Spleen (tissue), 11 donors: ENCODE results near the gene MGAT4B. TPM values are rescaled to one million over a fixed set of nuclear protein-coding genes. Genes with fewer than 3 reads are reported as not detected.

Experiments used
- DNase-seq: peaks from one replicate; pipeline ENCODE4 v3.0.0-alpha.2; 2020
- H3K27ac ChIP-seq, 8 donors: fragments of 200-600 bp; sonication (generic) in 7 of 8; 1 replicate in 4 of 8; 2 replicates in 4 of 8; pipeline versions ENCODE4 v1.5.0 to v1.8.0; 2016 to 2021; ENCODE audit warnings: inconsistent platforms in 4 of 8, mild to moderate bottlenecking in 4 of 8, moderate library complexity in 1 of 8
- H3K27me3 ChIP-seq, 7 donors: fragments of 200-600 bp; sonication (generic) in 6 of 7; replicated peaks in 1 of 7; 1 replicate in 4 of 7; 2 replicates in 3 of 7; pipeline versions ENCODE4 v1.5.0 to v1.8.0; 2016 to 2021; ENCODE audit warnings: inconsistent platforms in 3 of 7, mild to moderate bottlenecking in 1 of 7
- H3K36me3 ChIP-seq, 6 donors: fragments of 200-600 bp; sonication (generic) in 5 of 6; 1 replicate in 4 of 6; 2 replicates in 2 of 6; pipeline versions ENCODE4 v1.5.0 to v1.8.0; 2016 to 2021; ENCODE audit warnings: inconsistent platforms in 2 of 6
- H3K4me1 ChIP-seq, 6 donors: fragments of 200-600 bp; sonication (generic) in 5 of 6; 1 replicate in 3 of 6; 2 replicates in 3 of 6; pipeline versions ENCODE4 v1.5.0 to v1.8.0; 2016 to 2021; ENCODE audit warnings: inconsistent platforms in 3 of 6
- H3K4me3 ChIP-seq, 8 donors: fragments of 200-600 bp; sonication (generic) in 7 of 8; 1 replicate in 4 of 8; 2 replicates in 4 of 8; pipeline versions ENCODE4 v1.5.0 to v1.8.0; 2016 to 2021; ENCODE audit warnings: inconsistent platforms in 4 of 8, mild to moderate bottlenecking in 4 of 8, moderate library complexity in 2 of 8
- H3K9me3 ChIP-seq, 8 donors: fragments of 200-600 bp; sonication (generic) in 7 of 8; 1 replicate in 4 of 8; 2 replicates in 4 of 8; pipeline versions ENCODE4 v1.5.0 to v1.8.0; 2016 to 2021; ENCODE audit warnings: inconsistent platforms in 4 of 8
- POLR2A ChIP-seq, 3 donors: fragments of 450-650 bp; IDR thresholded peaks; one replicate each; pipeline ENCODE4 v1.5.1; 2017; ENCODE audit warnings: antibody characterized with exemption in 3 of 3, mild to moderate bottlenecking in 1 of 3
- POLR2AphosphoS5 ChIP-seq, 3 donors: sonication (generic); formaldehyde crosslinking; IDR thresholded peaks; one replicate each; pipeline ENCODE4 v1.5.1; 2017; ENCODE audit warnings: antibody characterized with exemption in 3 of 3
- WGBS, 5 donors: extraction: QIAGEN DNeasy Blood & Tissue Kit in 3 of 5; methylation state at CpG; one replicate each; pipeline versions ENCODE4 v1.1.5 to v1.1.7; 2013 to 2018; 5-methylcytosine and 5-hydroxymethylcytosine counted together
- intact Hi-C: fragments of 100-400 bp; cut with DNase I; formaldehyde crosslinking; loops from one replicate; pipeline ENCODE4 v1.15.0; 2023; ENCODE audit warnings: low total_unique reads
- polyA plus RNA-seq, 3 donors: library from polyadenylated mRNA; stranded (reverse); fragments of 200-250 nt; gene quantifications; one replicate each; pipeline ENCODE4 v1.2.1, GENCODE V29; 2013
- total RNA-seq, 7 donors: library from RNA; depleted of rRNA in 3 of 7; stranded (reverse); fragments of >200 nt in 3 of 7; fragmentation: NEBNext Ultra II Directional in 4 of 7; extraction: Animal tissue kit (Norgen Biotek cat#: 25700) in 4 of 7; gene quantifications; one replicate each; pipeline versions ENCODE4 v1.1.0 to v1.2.1, GENCODE V29; 2016 to 2021
- TF ChIP-seq, protein P1 (sequence below), 11 experiments: fragments of 200-600 bp in 7 of 11; fragments of 450-650 bp in 4 of 11; sonication (generic) in 4 of 11; IDR thresholded peaks in 8 of 11; conservative IDR thresholded peaks in 3 of 11; 1 replicate in 7 of 11; 2 replicates in 4 of 11; pipeline versions ENCODE4 v1.4.0 to v1.8.0; 2016 to 2021; ENCODE audit warnings: antibody characterized with exemption in 11 of 11, inconsistent platforms in 4 of 11, mild to moderate bottlenecking in 1 of 11
- donor health status: healthy with polysubstance abuse.
- donor health status: DM: no; HTN: no; CAD: no; lungs with moderate emphysema.
- donor health status: DM: no; HTN: no; CAD: no.
- donor health status: Bipolar disorder and iron deficiency.
- donor health status: healthy.
- donor health status: DM: no; HTN: no; CAD: no.
- donor health status: DM: yes; HTN: yes; CAD: no.

The MGAT4B gene
- total and polyA plus RNA-seq, 10 donors, result 34.9 to 117 (median 79.2) TPM

DNA sequence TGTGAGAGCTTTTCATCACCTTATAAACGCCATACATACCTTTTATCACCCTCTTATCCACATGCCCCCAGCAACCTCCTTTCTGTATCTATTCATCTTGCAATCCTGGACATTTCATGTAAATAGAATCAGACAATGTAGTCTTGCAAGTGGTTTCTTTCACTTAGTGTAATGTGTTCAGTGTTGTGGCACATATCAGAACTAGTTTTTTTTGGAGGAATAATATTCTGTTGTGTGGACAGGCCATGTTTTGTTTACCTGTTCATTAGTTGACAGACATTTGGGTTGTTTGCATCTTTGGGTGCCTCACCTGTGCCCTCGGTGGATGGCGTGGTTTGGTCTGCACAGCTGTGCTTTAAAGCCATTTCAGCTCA, 15.4 kb upstream of the MGAT4B start:
- no peak for TF ChIP-seq POLR2A (IDR thresholded peaks at IDR 0.05)
- TF ChIP-seq POLR2AphosphoS5 (IDR thresholded peaks at IDR 0.05), result no peak
- TF ChIP-seq, protein P1, sequence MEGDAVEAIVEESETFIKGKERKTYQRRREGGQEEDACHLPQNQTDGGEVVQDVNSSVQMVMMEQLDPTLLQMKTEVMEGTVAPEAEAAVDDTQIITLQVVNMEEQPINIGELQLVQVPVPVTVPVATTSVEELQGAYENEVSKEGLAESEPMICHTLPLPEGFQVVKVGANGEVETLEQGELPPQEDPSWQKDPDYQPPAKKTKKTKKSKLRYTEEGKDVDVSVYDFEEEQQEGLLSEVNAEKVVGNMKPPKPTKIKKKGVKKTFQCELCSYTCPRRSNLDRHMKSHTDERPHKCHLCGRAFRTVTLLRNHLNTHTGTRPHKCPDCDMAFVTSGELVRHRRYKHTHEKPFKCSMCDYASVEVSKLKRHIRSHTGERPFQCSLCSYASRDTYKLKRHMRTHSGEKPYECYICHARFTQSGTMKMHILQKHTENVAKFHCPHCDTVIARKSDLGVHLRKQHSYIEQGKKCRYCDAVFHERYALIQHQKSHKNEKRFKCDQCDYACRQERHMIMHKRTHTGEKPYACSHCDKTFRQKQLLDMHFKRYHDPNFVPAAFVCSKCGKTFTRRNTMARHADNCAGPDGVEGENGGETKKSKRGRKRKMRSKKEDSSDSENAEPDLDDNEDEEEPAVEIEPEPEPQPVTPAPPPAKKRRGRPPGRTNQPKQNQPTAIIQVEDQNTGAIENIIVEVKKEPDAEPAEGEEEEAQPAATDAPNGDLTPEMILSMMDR (IDR thresholded peaks at IDR 0.05 in 8 of 11, conservative IDR thresholded peaks at IDR 0.05 in 3 of 11), result no peak
- Histone ChIP-seq H3K9me3 (no peaks in the 10 kb centered on the region), H3K27ac (peak overlapping the region in 7 of 8 donors; percentile 97 to 100 (median 100)), H3K27me3 (peaks cover 0 to 6% (median 0%) of the 10 kb centered on the region in 7 donors), H3K4me1 (peaks cover 45 to 92% (median 77%) of the 10 kb centered on the region in 6 donors), H3K36me3 (peaks cover 0 to 52% (median 45%) of the 10 kb centered on the region in 6 donors), H3K4me3 (peak overlapping the region; percentile 89 to 97 (median 94))
- intact Hi-C loops, result no loop called here
- 46 to 72% (median 65%) methylated on average over 3 of the region's 3 CpGs for WGBS, 5 donors
- DNase-seq, result no peak

DNA sequence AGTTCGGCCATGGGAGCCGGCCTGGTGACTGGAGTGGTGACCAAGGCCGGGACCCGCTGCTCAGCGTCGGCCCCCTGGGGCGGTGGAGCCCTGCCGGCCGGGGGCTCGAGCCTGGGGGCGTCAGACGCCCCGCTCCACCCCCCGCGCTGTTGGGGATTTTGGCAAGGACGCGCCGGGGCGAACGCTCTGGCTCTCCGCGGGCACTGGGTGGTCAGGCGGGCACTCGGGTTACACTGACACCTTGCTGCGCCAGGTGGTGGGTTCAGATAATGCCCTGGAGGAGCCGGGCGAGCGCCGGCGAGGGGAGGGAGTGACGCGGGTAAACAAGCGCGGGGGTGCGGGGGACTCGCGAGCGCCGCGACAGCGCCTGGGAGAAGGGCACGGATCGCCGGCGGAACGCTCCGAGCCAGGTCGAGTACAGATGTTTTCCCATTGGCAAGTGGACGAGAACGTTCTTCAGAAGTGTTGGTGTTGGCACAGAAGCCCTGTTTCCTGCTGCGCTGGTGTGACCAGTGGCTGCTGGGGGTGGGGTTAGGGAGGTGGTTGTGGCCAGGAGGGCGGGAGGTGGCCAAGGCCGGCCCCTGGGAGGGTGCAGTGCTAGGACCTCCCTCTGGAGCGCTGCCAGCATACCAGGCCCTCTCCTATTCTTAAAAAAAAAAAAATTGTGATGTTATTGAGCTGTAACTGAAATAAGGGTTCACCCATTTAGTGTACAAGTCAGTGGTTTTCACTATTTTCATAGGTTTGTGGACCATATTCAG, 14.8 kb upstream of the MGAT4B start:
- Histone ChIP-seq H3K4me1 (peaks cover 46 to 92% (median 81%) of the 10 kb centered on the region in 6 donors), H3K9me3 (no peaks in the 10 kb centered on the region), H3K27me3 (peaks cover 0 to 11% (median 0%) of the 10 kb centered on the region in 7 donors), H3K4me3 (peak overlapping the region; percentile 89 to 97 (median 94)), H3K36me3 (peaks cover 0 to 47% (median 39%) of the 10 kb centered on the region in 6 donors), H3K27ac (peak overlapping the region; percentile 86 to 100 (median 100))
- intact Hi-C loops, result no loop called here
- peak; percentile 97 to 98 (median 98) for TF ChIP-seq POLR2AphosphoS5 (IDR thresholded peaks at IDR 0.05)
- TF ChIP-seq, protein P1 (IDR thresholded peaks at IDR 0.05 in 8 of 11, conservative IDR thresholded peaks at IDR 0.05 in 3 of 11), result peak in 5 of 11 experiments; percentile 15 to 31 (median 21)
- TF ChIP-seq POLR2A (IDR thresholded peaks at IDR 0.05), result peak; percentile 7 to 93 (median 75)
- WGBS, 5 donors, result 0 to 2% (median 0%) methylated on average over 26 to 54 of the region's 54 CpGs
- DNase-seq, result peak; percentile 98

DNA sequence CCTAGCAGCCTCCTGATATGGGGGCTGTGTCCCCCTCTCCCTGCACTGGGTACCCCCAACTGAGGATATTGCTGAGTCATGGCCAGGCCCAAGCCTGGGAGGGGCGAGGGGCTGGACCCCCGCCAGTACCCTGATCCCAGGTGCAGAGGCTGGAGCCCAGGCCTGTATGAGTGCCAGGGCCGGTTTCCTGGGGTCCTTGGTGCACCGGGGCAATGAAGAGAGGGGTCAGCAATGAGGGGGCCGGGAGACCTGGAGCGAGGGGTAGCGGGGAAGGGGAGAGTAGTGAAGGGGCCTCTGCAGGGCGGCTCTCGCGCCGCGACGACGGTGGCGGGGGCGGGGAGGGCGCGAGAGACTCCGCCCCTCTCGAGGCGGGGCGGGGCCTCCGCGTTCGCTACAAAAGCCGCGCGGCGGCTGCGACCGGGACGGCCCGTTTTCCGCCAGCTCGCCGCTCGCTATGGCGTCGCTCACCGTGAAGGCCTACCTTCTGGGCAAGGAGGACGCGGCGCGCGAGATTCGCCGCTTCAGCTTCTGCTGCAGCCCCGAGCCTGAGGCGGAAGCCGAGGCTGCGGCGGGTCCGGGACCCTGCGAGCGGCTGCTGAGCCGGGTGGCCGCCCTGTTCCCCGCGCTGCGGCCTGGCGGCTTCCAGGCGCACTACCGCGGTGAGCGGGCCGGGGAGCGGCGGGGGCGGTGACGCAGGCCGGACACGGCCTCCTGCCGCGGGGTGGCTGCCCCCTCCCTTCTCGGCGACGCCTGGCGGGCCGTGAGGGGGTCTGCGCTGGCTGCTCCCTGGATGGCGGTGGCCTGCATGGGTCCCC, 14.0 kb upstream of the MGAT4B start, which contains the start of gene SQSTM1:
TSS of gene SQSTM1 (plus strand) at position 423 of the 815 bp plus-strand sequence. CDS start at position 455, 32 bp downstream.
- H3K4me1 ChIP-seq, result peaks cover 46 to 88% (median 81%) of the 10 kb centered on the region in 6 donors
- peaks cover 0 to 12% (median 0%) of the 10 kb centered on the region in 7 donors for H3K27me3 ChIP-seq
- H3K9me3 ChIP-seq, result no peaks in the 10 kb centered on the region
- 0 to 1% (median 1%) methylated on average over 36 to 81 of the region's 81 CpGs for WGBS, 5 donors
- DNase-seq, result peak; percentile 97
- intact Hi-C loops, result no loop called here
- TF ChIP-seq, protein P1 (IDR thresholded peaks at IDR 0.05 in 8 of 11, conservative IDR thresholded peaks at IDR 0.05 in 3 of 11), result peak in 4 of 11 experiments; percentile 15 to 51 (median 42)
- TF ChIP-seq POLR2AphosphoS5 (IDR thresholded peaks at IDR 0.05) (peak; percentile 100), POLR2A (IDR thresholded peaks at IDR 0.05) (peak; percentile 95 to 98 (median 97))
- peak within 1 kb of the TSS; percentile 89 to 97 (median 94) for H3K4me3 ChIP-seq
- peak within 1 kb of the TSS; percentile 86 to 100 (median 100) for H3K27ac ChIP-seq
- peaks cover 0 to 39% (median 31%) of the 10 kb centered on the region in 6 donors for H3K36me3 ChIP-seq
